ENCODE measurements around the gene ANKRD60.

DNA sequence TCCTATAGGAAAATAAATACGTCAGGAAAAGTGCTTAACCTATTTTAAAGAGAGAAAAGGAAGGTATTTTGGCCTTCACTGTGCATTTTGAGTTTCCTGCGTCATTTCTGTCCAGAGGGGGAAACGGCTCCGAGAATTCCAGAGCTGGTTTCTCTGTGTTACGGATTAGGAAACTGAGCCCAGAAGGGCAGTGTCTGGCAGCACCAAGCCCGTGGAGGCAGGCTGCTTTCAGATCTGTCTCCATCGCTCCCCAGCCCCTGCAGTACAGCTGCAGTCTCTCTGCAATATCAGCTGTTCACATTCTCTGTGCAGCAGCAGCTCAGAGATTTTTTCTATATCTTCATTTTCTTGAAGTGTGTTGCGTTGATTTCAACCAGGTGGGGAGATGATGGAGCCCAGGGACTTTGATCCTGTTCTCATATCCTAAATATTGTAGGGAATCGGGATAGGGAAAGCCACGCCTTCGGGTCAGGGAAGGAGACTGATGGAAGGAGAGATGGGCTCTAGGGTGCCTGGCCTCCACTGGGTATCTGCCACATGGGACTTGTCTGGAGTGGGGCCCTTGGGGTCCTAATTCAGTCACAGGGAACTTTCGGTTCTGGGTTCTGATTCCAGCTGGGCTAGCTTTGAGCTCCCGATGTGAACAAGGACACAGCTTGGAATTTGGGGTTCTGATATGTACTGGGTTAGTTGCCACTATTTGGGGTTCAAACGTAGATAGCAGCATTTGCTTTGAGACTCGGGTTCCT is 2.8 kb downstream of the ANKRD60 start:
- TF ChIP-seq, protein P1, sequence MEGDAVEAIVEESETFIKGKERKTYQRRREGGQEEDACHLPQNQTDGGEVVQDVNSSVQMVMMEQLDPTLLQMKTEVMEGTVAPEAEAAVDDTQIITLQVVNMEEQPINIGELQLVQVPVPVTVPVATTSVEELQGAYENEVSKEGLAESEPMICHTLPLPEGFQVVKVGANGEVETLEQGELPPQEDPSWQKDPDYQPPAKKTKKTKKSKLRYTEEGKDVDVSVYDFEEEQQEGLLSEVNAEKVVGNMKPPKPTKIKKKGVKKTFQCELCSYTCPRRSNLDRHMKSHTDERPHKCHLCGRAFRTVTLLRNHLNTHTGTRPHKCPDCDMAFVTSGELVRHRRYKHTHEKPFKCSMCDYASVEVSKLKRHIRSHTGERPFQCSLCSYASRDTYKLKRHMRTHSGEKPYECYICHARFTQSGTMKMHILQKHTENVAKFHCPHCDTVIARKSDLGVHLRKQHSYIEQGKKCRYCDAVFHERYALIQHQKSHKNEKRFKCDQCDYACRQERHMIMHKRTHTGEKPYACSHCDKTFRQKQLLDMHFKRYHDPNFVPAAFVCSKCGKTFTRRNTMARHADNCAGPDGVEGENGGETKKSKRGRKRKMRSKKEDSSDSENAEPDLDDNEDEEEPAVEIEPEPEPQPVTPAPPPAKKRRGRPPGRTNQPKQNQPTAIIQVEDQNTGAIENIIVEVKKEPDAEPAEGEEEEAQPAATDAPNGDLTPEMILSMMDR (IDR thresholded peaks at IDR 0.05), result no peak
- no peak for TF ChIP-seq POLR2AphosphoS5 (IDR thresholded peaks at IDR 0.05)
- TF ChIP-seq POLR2A (IDR thresholded peaks at IDR 0.05), result no peak

Measured in transverse colon (tissue), 4 donors.